MM.1S (cell line): ENCODE data around the gene LRRC8D.

Experiments used
- DNase-seq: peaks from one replicate; pipeline ENCODE4 v3.0.0-alpha.2; 2015
- H2AFZ ChIP-seq: fragments of 300-600 bp; sonication (generic); 2 replicates; pipeline ENCODE4 v1.6.0; 2016; ENCODE audit warnings: antibody characterized with exemption, low read length
- H3F3A ChIP-seq: fragments of 300-600 bp; sonication (generic); 2 replicates; pipeline ENCODE4 v1.6.1; 2016; ENCODE audit warnings: mild to moderate bottlenecking, antibody characterized with exemption, low read length, moderate library complexity, mixed read lengths; ENCODE audit not compliant: insufficient read depth
- H3K27ac ChIP-seq: fragments of 300-600 bp; sonication (generic); 2 replicates; pipeline ENCODE4 v1.5.1; 2016; ENCODE audit warnings: mild to moderate bottlenecking, low read length
- H3K27me3 ChIP-seq: fragments of 300-600 bp; sonication (generic); replicated peaks from 2 replicates; pipeline ENCODE4 v1.6.0; 2016; ENCODE audit warnings: low read length; ENCODE audit not compliant: insufficient read depth
- H3K36me3 ChIP-seq: fragments of 300-600 bp; sonication (generic); replicated peaks from 2 replicates; pipeline ENCODE4 v1.6.1; 2016; ENCODE audit warnings: mild to moderate bottlenecking, low read length, mixed read lengths; ENCODE audit not compliant: insufficient read depth
- H3K4me1 ChIP-seq: fragments of 300-600 bp; sonication (generic); 2 replicates; pipeline ENCODE4 v1.6.1; 2016; ENCODE audit warnings: low read length, mixed read lengths
- H3K4me2 ChIP-seq: fragments of 300-600 bp; sonication (generic); 2 replicates; pipeline ENCODE4 v1.6.0; 2016; ENCODE audit warnings: low read depth, low read length
- H3K4me3 ChIP-seq: fragments of 300-600 bp; sonication (generic); 2 replicates; pipeline ENCODE4 v1.5.1; 2016; ENCODE audit warnings: low read length, mixed read lengths
- H3K79me2 ChIP-seq: fragments of 300-600 bp; sonication (generic); 2 replicates; pipeline ENCODE4 v1.6.1; 2016; ENCODE audit warnings: mixed run types, low read length, mixed read lengths
- H3K9ac ChIP-seq: fragments of 300-600 bp; sonication (generic); 2 replicates; pipeline ENCODE4 v1.6.1; 2016; ENCODE audit warnings: low read length, mixed read lengths
- H3K9me2 ChIP-seq: fragments of 300-600 bp; sonication (generic); replicated peaks from 2 replicates; pipeline ENCODE4 v1.6.1; 2016; ENCODE audit warnings: mild to moderate bottlenecking, low read length, mixed read lengths; ENCODE audit not compliant: insufficient read depth
- H3K9me3 ChIP-seq: fragments of 300-600 bp; sonication (generic); replicated peaks from 2 replicates; pipeline ENCODE4 v1.6.1; 2016; ENCODE audit warnings: mild to moderate bottlenecking, low read length, mixed read lengths; ENCODE audit not compliant: insufficient read depth
- H4K20me1 ChIP-seq: fragments of 300-600 bp; sonication (generic); 2 replicates; pipeline ENCODE4 v1.6.1; 2016; ENCODE audit warnings: mild to moderate bottlenecking, low read length, moderate library complexity, mixed read lengths; ENCODE audit not compliant: insufficient read depth
- EZH2 ChIP-seq: fragments of 300-600 bp; sonication (generic); optimal IDR thresholded peaks from 2 replicates; pipeline ENCODE3; 2017; ENCODE audit warnings: low read depth, mild to moderate bottlenecking, antibody characterized with exemption, low read length, mixed read lengths
- EZH2phosphoT487 ChIP-seq: fragments of 300-600 bp; sonication (generic); IDR thresholded peaks from 2 replicates; pipeline ENCODE4 v1.6.1; 2018; ENCODE audit warnings: antibody characterized with exemption, low read length
- TF ChIP-seq, protein P1 (sequence below): fragments of 300-600 bp; sonication (generic); IDR thresholded peaks from 2 replicates; pipeline ENCODE4 v1.5.1; 2016; ENCODE audit warnings: antibody characterized with exemption, low read length, mixed read lengths

Gene LRRC8D

DNA sequence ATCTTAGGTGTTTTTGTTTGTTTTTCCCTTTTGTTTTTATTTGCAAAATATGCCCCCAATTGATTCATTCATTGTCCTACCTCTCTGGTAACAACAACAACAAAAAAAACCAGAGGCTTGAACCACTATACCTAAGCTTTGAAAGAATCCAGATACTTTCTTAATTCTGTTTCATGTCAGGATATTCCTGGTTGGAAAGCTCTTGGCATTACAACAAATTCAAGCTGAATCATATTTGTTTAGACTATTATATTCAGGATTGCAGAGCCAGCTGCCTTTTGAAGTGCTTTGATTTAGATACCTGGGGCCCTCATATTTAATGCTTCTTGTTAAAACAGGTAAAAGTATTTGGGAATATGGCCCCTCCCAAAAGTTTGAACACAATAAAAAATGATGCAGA, 151.2 kb downstream of the LRRC8D start:
- Histone ChIP-seq H3K4me1 (no peaks in the 10 kb centered on the region), H3K4me2 (no peak overlapping the region), H3K9me3 (no peaks in the 10 kb centered on the region), H2AFZ (no peak overlapping the region), H3K27me3 (no peaks in the 10 kb centered on the region), H3K36me3 (no peaks in the 10 kb centered on the region), H3K79me2 (no peaks in the 10 kb centered on the region), H3K9me2 (no peaks in the 10 kb centered on the region), H4K20me1 (no peaks in the 10 kb centered on the region), H3K27ac (no peak overlapping the region), H3K9ac (no peak overlapping the region), H3K4me3 (no peak overlapping the region), H3F3A (no peaks in the 10 kb centered on the region)
- no peak for TF ChIP-seq EZH2
- no peak for TF ChIP-seq EZH2phosphoT487
- TF ChIP-seq, protein P1, sequence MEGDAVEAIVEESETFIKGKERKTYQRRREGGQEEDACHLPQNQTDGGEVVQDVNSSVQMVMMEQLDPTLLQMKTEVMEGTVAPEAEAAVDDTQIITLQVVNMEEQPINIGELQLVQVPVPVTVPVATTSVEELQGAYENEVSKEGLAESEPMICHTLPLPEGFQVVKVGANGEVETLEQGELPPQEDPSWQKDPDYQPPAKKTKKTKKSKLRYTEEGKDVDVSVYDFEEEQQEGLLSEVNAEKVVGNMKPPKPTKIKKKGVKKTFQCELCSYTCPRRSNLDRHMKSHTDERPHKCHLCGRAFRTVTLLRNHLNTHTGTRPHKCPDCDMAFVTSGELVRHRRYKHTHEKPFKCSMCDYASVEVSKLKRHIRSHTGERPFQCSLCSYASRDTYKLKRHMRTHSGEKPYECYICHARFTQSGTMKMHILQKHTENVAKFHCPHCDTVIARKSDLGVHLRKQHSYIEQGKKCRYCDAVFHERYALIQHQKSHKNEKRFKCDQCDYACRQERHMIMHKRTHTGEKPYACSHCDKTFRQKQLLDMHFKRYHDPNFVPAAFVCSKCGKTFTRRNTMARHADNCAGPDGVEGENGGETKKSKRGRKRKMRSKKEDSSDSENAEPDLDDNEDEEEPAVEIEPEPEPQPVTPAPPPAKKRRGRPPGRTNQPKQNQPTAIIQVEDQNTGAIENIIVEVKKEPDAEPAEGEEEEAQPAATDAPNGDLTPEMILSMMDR: no peak
- no peak for DNase-seq

DNA sequence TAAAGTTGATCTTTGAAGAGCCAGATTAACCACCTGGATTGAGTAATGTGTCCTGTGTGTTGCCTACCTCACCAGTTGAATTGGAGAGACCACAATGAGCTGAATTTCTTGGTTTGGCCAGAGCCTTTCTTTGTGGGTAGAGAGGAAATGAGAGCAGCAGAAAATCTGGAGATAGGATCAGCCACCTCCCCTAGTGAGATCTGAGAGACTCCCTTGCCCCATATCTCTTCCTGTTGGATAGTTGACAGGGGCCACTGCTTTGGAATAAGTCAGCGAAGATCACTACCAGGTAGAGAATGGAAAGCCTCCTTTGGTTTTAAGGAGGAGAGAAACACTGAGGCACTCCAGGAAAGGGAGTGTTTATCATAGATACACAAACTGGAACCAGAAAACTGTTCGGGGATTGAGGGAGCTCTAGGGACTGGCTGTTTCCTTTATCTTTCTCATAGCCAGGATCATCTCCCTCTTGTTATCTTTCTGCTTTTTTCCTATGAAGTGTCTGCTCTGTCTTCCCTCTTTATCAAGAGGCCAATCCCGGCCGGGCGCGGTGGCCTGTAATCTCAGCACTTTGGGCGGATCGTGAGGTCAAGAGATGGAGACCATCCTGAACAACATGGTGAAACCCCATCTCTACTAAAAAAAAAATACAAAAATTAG, 152.8 kb downstream of the LRRC8D start:
- H3K79me2 ChIP-seq: no peaks in the 10 kb centered on the region
- DNase-seq: no peak
- no peaks in the 10 kb centered on the region for H4K20me1 ChIP-seq
- no peak overlapping the region for H3K4me3 ChIP-seq
- TF ChIP-seq, protein P1: no peak
- TF ChIP-seq EZH2 (no peak), EZH2phosphoT487 (no peak)
- H3K9ac ChIP-seq: no peak overlapping the region
- H3K36me3 ChIP-seq: no peaks in the 10 kb centered on the region
- no peaks in the 10 kb centered on the region for H3K4me1 ChIP-seq
- H2AFZ ChIP-seq: no peak overlapping the region
- H3K9me2 ChIP-seq: no peaks in the 10 kb centered on the region
- no peaks in the 10 kb centered on the region for H3K9me3 ChIP-seq
- no peaks in the 10 kb centered on the region for H3K27me3 ChIP-seq
- no peak overlapping the region for H3K27ac ChIP-seq
- no peak overlapping the region for H3K4me2 ChIP-seq
- H3F3A ChIP-seq: no peaks in the 10 kb centered on the region

DNA sequence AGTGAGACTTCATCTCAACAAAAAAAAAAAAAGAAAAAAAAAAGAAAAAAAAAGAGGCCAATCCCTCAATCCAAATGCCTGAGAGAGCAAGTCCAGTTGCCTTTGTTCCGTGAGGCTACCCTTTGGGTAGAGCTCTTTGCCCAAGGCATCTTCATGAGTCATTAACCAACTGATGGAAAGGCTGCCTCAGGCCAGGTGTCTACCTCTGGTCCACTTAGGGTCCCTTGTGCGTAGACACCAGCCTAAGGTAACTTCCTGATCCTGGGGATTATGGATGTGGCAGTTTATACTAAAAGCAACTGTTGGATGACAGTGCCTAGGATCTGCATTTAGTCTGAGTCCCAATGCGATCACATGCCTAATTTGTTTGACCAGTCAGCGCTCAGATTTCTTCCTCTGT, 153.4 kb downstream of the LRRC8D start:
- Histone ChIP-seq H3K9me3 (no peaks in the 10 kb centered on the region), H2AFZ (no peak overlapping the region), H3F3A (no peaks in the 10 kb centered on the region), H3K36me3 (no peaks in the 10 kb centered on the region), H3K79me2 (no peaks in the 10 kb centered on the region), H3K4me3 (no peak overlapping the region), H3K9ac (no peak overlapping the region), H3K4me2 (no peak overlapping the region), H3K27ac (no peak overlapping the region), H4K20me1 (no peaks in the 10 kb centered on the region), H3K4me1 (no peaks in the 10 kb centered on the region), H3K9me2 (no peaks in the 10 kb centered on the region), H3K27me3 (no peaks in the 10 kb centered on the region)
- TF ChIP-seq EZH2phosphoT487: no peak
- TF ChIP-seq, protein P1: no peak
- no peak for TF ChIP-seq EZH2
- DNase-seq: no peak
